Measurements from ENCODE around the gene ANGPTL4. TPM values are rescaled to one million over a fixed set of nuclear protein-coding genes. Genes with fewer than 3 reads are reported as not detected.
"Not testable (repeated sequence)": the region's sequence is repeated elsewhere in the genome, so short reads cannot be mapped to it uniquely, and the experiment has no call there.

ANGPTL4 gene
- polyA plus RNA-seq, 1 experiment: 2.2 TPM

DNA sequence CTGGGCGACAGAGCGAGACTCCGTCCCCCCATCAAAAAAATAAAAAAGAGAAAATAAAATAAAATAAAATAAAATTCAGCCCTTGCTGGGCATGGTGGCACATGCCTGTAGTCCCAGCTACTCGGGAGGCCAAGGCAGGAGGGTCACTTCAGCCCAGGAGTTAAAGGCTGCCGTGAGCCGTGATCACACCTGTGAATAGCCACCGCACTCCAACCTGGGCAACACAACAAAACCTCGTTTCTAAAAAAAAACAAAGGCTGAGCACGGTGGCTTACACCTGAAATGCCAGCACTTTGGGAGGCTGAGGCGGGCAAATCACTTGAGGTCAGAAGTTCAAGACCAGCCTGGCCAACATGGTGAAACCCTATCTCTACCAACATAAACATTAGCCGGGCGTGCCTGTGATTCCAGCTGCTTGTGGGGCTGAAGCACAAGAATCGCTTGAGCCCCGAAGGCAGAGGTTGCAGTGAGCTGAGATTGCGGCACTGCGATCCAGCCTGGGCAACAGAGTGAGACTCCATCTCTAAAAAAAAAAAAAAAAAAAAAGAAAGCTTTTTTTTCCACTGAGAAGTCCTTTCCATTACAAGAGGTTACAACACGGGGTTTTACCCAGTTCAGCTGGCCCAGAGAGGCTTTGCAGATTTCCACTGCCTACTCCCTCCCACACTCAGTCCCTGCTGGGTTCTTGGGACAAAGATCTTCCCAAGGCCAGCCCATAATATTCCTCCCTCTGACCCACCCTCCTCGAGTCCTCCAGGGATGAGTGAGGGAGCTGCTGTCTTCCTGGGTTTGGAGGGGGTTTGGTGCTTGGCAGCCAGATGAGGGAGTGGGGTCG lies 6.4 kb downstream of the ANGPTL4 start:
- ChIA-PET POLR2A (no interaction called here), CTCF (interaction anchor here (1.7 kb wide), 1 partner anchor 16 kb away, joined by 4 read pairs; no protein-coding TSS in a partner anchor)
- TF ChIP-seq, protein P1, sequence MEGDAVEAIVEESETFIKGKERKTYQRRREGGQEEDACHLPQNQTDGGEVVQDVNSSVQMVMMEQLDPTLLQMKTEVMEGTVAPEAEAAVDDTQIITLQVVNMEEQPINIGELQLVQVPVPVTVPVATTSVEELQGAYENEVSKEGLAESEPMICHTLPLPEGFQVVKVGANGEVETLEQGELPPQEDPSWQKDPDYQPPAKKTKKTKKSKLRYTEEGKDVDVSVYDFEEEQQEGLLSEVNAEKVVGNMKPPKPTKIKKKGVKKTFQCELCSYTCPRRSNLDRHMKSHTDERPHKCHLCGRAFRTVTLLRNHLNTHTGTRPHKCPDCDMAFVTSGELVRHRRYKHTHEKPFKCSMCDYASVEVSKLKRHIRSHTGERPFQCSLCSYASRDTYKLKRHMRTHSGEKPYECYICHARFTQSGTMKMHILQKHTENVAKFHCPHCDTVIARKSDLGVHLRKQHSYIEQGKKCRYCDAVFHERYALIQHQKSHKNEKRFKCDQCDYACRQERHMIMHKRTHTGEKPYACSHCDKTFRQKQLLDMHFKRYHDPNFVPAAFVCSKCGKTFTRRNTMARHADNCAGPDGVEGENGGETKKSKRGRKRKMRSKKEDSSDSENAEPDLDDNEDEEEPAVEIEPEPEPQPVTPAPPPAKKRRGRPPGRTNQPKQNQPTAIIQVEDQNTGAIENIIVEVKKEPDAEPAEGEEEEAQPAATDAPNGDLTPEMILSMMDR (IDR thresholded peaks at IDR 0.05; ENCODE audit: insufficient read depth, low read depth, low read length): no peak
- H3K27me3 ChIP-seq (ENCODE audit: control insufficient read depth, insufficient read depth, low read length): no peaks in the 10 kb centered on the region
- peaks cover 12% of the 10 kb centered on the region for H3K36me3 ChIP-seq (ENCODE audit: control insufficient read depth, insufficient read depth, low read length)
- H3K4me3 ChIP-seq (ENCODE audit: low read depth, low read length): no peak overlapping the region
- no peak for DNase-seq (ENCODE audit: low read depth)

GRCh38 chr19:8371011-8371804 lies 7.3 kb downstream of the ANGPTL4 start:
- CTCF ChIA-PET: no interaction called here
- Histone ChIP-seq H3K36me3 (ENCODE audit: control insufficient read depth, insufficient read depth, low read length) (peaks cover 12% of the 10 kb centered on the region), H3K4me3 (ENCODE audit: low read depth, low read length) (no peak overlapping the region), H3K27me3 (ENCODE audit: control insufficient read depth, insufficient read depth, low read length) (no peaks in the 10 kb centered on the region)
- TF ChIP-seq, protein P1 (IDR thresholded peaks at IDR 0.05; ENCODE audit: insufficient read depth, low read depth, low read length): no peak
- POLR2A ChIA-PET: no interaction called here
- no peak for DNase-seq (ENCODE audit: low read depth)

DNA sequence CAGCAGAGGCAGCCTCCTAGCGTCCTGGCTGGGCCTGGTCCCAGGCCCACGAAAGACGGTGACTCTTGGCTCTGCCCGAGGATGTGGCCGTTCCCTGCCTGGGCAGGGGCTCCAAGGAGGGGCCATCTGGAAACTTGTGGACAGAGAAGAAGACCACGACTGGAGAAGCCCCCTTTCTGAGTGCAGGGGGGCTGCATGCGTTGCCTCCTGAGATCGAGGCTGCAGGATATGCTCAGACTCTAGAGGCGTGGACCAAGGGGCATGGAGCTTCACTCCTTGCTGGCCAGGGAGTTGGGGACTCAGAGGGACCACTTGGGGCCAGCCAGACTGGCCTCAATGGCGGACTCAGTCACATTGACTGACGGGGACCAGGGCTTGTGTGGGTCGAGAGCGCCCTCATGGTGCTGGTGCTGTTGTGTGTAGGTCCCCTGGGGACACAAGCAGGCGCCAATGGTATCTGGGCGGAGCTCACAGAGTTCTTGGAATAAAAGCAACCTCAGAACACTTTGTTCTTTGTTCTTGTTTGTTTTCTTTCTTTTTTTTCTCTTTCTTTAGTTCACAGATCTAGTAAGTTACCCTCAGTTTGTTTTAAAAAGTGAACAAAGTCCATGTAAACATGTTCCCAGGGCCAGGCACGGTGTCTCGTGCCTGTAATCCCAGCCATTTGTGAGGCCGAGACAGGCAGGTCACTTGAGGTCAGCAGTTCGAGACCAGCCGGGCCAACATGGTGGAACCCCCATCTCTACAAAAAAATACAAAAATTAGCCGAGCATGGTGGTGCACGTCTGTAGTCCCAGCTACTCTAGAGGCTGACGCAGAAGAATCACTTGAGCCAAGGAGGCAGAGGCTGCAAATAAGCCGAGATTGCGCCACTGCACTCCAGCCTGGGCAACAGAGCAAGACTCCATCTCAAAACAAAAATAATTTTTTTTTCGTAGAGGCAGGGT lies 10.2 kb downstream of the ANGPTL4 start:
- DNase-seq (ENCODE audit: low read depth): no peak
- CTCF ChIA-PET: no interaction called here
- Histone ChIP-seq H3K27me3 (ENCODE audit: control insufficient read depth, insufficient read depth, low read length) (no peaks in the 10 kb centered on the region), H3K4me3 (ENCODE audit: low read depth, low read length) (no peak overlapping the region), H3K36me3 (ENCODE audit: control insufficient read depth, insufficient read depth, low read length) (peaks cover 9% of the 10 kb centered on the region)
- TF ChIP-seq, protein P1 (IDR thresholded peaks at IDR 0.05; ENCODE audit: insufficient read depth, low read depth, low read length): no peak
- POLR2A ChIA-PET: no interaction called here

DNA sequence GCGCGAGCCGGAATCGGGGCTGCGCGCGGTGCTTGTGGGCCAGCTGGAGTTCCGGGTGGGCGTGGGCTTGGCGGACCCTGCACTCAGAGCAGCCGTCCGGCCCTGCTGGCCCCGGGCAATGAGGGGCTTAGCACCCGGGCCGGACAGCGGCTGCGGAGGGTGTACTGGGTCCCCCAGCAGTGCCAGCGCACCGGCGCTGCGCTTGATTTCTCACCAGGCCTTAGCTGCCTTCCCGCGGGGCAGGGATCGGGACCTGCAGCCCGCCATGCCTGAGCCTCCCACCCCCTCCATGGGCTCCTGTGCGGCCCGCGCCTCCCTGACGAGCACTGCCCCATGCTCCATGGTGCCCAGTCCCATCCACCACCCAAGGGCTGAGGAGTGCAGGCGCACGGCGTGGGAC lies 11.8 kb downstream of the ANGPTL4 start:
- H3K27me3 ChIP-seq (ENCODE audit: control insufficient read depth, insufficient read depth, low read length); DNase-seq (ENCODE audit: low read depth); H3K4me3 ChIP-seq (ENCODE audit: low read depth, low read length); H3K36me3 ChIP-seq (ENCODE audit: control insufficient read depth, insufficient read depth, low read length); POLR2A ChIA-PET: not testable (repeated sequence)
- CTCF ChIA-PET: interaction anchor here (0.6 to 0.9 kb wide), 2 partner anchors 18 to 425 kb away, joined by 3 read pairs; no protein-coding TSS in a partner anchor

GRCh38 chr19:8376373-8376974 lies 12.5 kb downstream of the ANGPTL4 start:
- DNase-seq (ENCODE audit: low read depth); H3K4me3 ChIP-seq (ENCODE audit: low read depth, low read length); POLR2A ChIA-PET; H3K27me3 ChIP-seq (ENCODE audit: control insufficient read depth, insufficient read depth, low read length); H3K36me3 ChIP-seq (ENCODE audit: control insufficient read depth, insufficient read depth, low read length): not testable (repeated sequence)
- CTCF ChIA-PET: interaction anchor here (0.9 kb wide), 1 partner anchor 23 kb away, joined by 3 read pairs; no protein-coding TSS in a partner anchor
